CD14-positive monocyte (primary cell): ENCODE measurements around the gene SPCS2. TPM values are rescaled to one million over a fixed set of nuclear protein-coding genes. Genes with fewer than 3 reads are reported as not detected.

Experiments
- DNase-seq, 3 donors: peaks; one replicate each; pipeline ENCODE4 v3.0.0-alpha.2; 2011 to 2022
- H2AFZ ChIP-seq: 2 replicates; pipeline ENCODE4 v1.6.0; 2012; ENCODE audit warnings: mild to moderate bottlenecking, low read depth, low read length, inconsistent platforms; ENCODE audit not compliant: insufficient read depth, poor library complexity, severe bottlenecking
- H3K27ac ChIP-seq, 2 donors: 1 replicate in 1 of 2; 2 replicates in 1 of 2; pipeline ENCODE4 v1.5.1; 2012 to 2013; ENCODE audit warnings: low read length in 2 of 2, control low read depth in 1 of 2, inconsistent platforms in 1 of 2, low read depth in 1 of 2, mild to moderate bottlenecking in 1 of 2
- H3K27me3 ChIP-seq, 2 donors: one replicate each; pipeline versions ENCODE4 v1.6.0 to v1.6.1; 2011 to 2013; ENCODE audit warnings: low read length in 2 of 2; ENCODE audit not compliant: control insufficient read depth in 2 of 2, insufficient read depth in 2 of 2
- H3K36me3 ChIP-seq, 2 donors: replicated peaks in 1 of 2; 1 replicate in 1 of 2; 2 replicates in 1 of 2; pipeline versions ENCODE4 v1.5.1 to v1.6.1; 2012 to 2013; ENCODE audit warnings: low read length in 2 of 2, control low read depth in 1 of 2, inconsistent platforms in 1 of 2, mild to moderate bottlenecking in 1 of 2; ENCODE audit not compliant: insufficient read depth in 2 of 2, control insufficient read depth in 1 of 2
- H3K4me1 ChIP-seq, 2 donors: 1 replicate in 1 of 2; 2 replicates in 1 of 2; pipeline versions ENCODE4 v1.5.1 to v1.6.1; 2012 to 2013; ENCODE audit warnings: low read length in 2 of 2, control low read depth in 1 of 2, inconsistent platforms in 1 of 2, mild to moderate bottlenecking in 1 of 2, moderate library complexity in 1 of 2; ENCODE audit not compliant: insufficient read depth in 2 of 2, control insufficient read depth in 1 of 2
- H3K4me2 ChIP-seq: replicated peaks from 2 replicates; pipeline ENCODE3; 2012; ENCODE audit warnings: low read length, moderate library complexity, mild to moderate bottlenecking; ENCODE audit not compliant: poor library complexity, severe bottlenecking; ENCODE audit errors: extremely low read depth
- H3K4me3 ChIP-seq, 3 experiments: fragments of 200-600 bp in 1 of 3; sonication (generic) in 1 of 3; replicated peaks in 1 of 3; 1 replicate in 2 of 3; 2 replicates in 1 of 3; pipeline ENCODE4 v1.5.1; 2011 to 2013; ENCODE audit warnings: low read length in 3 of 3, mild to moderate bottlenecking in 3 of 3, control low read depth in 2 of 3, low read depth in 2 of 3, inconsistent platforms in 1 of 3, moderate library complexity in 1 of 3
- H3K79me2 ChIP-seq: 2 replicates; pipeline ENCODE4 v1.6.0; 2012; ENCODE audit warnings: mild to moderate bottlenecking, control low read depth, inconsistent platforms, low read length, moderate library complexity; ENCODE audit not compliant: insufficient read depth
- H3K9ac ChIP-seq: 2 replicates; pipeline ENCODE4 v1.6.0; 2017; ENCODE audit warnings: low read length, mild to moderate bottlenecking; ENCODE audit not compliant: insufficient read depth, poor library complexity, severe bottlenecking
- H3K9me3 ChIP-seq, 2 donors: replicated peaks in 1 of 2; 1 replicate in 1 of 2; 2 replicates in 1 of 2; pipeline versions ENCODE4 v1.5.1 to v1.6.1; 2012 to 2013; ENCODE audit warnings: low read length in 2 of 2, control low read depth in 1 of 2; ENCODE audit not compliant: control insufficient read depth in 1 of 2, insufficient read depth in 1 of 2
- H4K20me1 ChIP-seq: 2 replicates; pipeline ENCODE4 v1.6.0; 2012; ENCODE audit warnings: mild to moderate bottlenecking, low read length, control low read depth, moderate library complexity; ENCODE audit not compliant: insufficient read depth
- H3K27ac Mint-ChIP-seq, 7 donors: one replicate each; pipeline ENCODE4 v1.8.0; 2020; ENCODE audit warnings: mild to moderate bottlenecking in 7 of 7, mixed read lengths in 7 of 7, moderate library complexity in 6 of 7, inconsistent platforms in 2 of 7
- H3K27me3 Mint-ChIP-seq, 3 donors: one replicate each; pipeline ENCODE4 v1.8.0; 2021 to 2022; ENCODE audit warnings: low read depth in 3 of 3, mild to moderate bottlenecking in 3 of 3, mixed read lengths in 3 of 3, moderate library complexity in 3 of 3, inconsistent platforms in 1 of 3
- H3K36me3 Mint-ChIP-seq, 2 donors: one replicate each; pipeline ENCODE4 v1.8.0; 2020; ENCODE audit warnings: mixed read lengths in 2 of 2, inconsistent platforms in 1 of 2, mild to moderate bottlenecking in 1 of 2
- H3K4me1 Mint-ChIP-seq: one replicate; pipeline ENCODE4 v1.8.0; 2020; ENCODE audit warnings: mild to moderate bottlenecking, mixed read lengths
- H3K4me3 Mint-ChIP-seq, 2 donors: one replicate each; pipeline ENCODE4 v1.8.0; 2020; ENCODE audit warnings: mild to moderate bottlenecking in 2 of 2, mixed read lengths in 2 of 2, moderate library complexity in 1 of 2
- H3K9me3 Mint-ChIP-seq, 7 donors: one replicate each; pipeline ENCODE4 v1.8.0; 2020 to 2022; ENCODE audit warnings: mixed read lengths in 7 of 7, mild to moderate bottlenecking in 6 of 7, moderate library complexity in 6 of 7, inconsistent platforms in 2 of 7
- CTCF ChIP-seq: fragments of 200-600 bp; IDR thresholded peaks from one replicate; pipeline ENCODE4 v1.8.0; 2022; ENCODE audit warnings: antibody characterized with exemption, mild to moderate bottlenecking
- WGBS: methylation state at CpG from one replicate; pipeline ENCODE4 v1.1.5; 2013; ENCODE audit warnings: missing lambda C conversion rate; ENCODE audit not compliant: insufficient coverage; 5-methylcytosine and 5-hydroxymethylcytosine counted together
- intact Hi-C, 2 donors: fragments of 100-400 bp; cut with micrococcal nuclease; formaldehyde crosslinking; loops; one replicate each; pipeline versions ENCODE4 v1.15.0 to v1.15.1; 2023
- polyA plus RNA-seq, 3 donors: library from polyadenylated mRNA; depleted of rRNA in 1 of 3; unstranded in 2 of 3; stranded (reverse) in 1 of 3; fragments of 300-500 nt in 2 of 3; fragments of >200 nt in 1 of 3; fragmentation: Illumina TruSeq in 2 of 3; gene quantifications; 1 replicate in 2 of 3; 2 replicates in 1 of 3; pipeline ENCODE4 v1.2.3, GENCODE V29; 2012 to 2021

Gene SPCS2
- polyA plus RNA-seq, 3 donors = 12.4 to 185 (median 150) TPM

GRCh38 chr11:75000975-75001354 lies 51.9 kb downstream of the SPCS2 start:
- Histone ChIP-seq H3K27ac (no peak overlapping the region), H3K9ac (no peak overlapping the region), H3K4me2 (no peak overlapping the region), H3K4me3 (no peak overlapping the region), H3K36me3 (peaks cover 38 to 74% of the 10 kb centered on the region in 2 donors), H3K79me2 (no peaks in the 10 kb centered on the region), H3K9me3 (no peaks in the 10 kb centered on the region), H3K4me1 (no peaks in the 10 kb centered on the region), H2AFZ (no peak overlapping the region), H3K27me3 (no peaks in the 10 kb centered on the region), H4K20me1 (no peaks in the 10 kb centered on the region)
- intact Hi-C loops = no loop called here
- no peaks in the 10 kb centered on the region for H3K9me3 Mint-ChIP-seq
- no peak overlapping the region for H3K4me3 Mint-ChIP-seq
- no peak overlapping the region for H3K27ac Mint-ChIP-seq
- H3K36me3 Mint-ChIP-seq = peaks cover 63 to 74% of the 10 kb centered on the region in 2 donors
- no peak for DNase-seq
- WGBS = no CpG with 5 or more reads among the region's 3 CpGs
- no peaks in the 10 kb centered on the region for H3K4me1 Mint-ChIP-seq
- no peaks in the 10 kb centered on the region for H3K27me3 Mint-ChIP-seq
- no peak for TF ChIP-seq CTCF

- Histone ChIP-seq H3K4me2 (no peak overlapping the region), H3K27ac (no peak overlapping the region), H3K9me3 (no peaks in the 10 kb centered on the region), H3K4me3 (no peak overlapping the region), H3K36me3 (peaks cover 40 to 74% of the 10 kb centered on the region in 2 donors), H3K9ac (no peak overlapping the region), H3K4me1 (no peaks in the 10 kb centered on the region), H3K79me2 (no peaks in the 10 kb centered on the region), H3K27me3 (no peaks in the 10 kb centered on the region), H2AFZ (no peak overlapping the region), H4K20me1 (no peaks in the 10 kb centered on the region)
- 97% methylated on average over 3 of the region's 3 CpGs for WGBS
- Mint-ChIP-seq H3K27me3 (no peaks in the 10 kb centered on the region), H3K4me1 (no peaks in the 10 kb centered on the region), H3K9me3 (no peaks in the 10 kb centered on the region), H3K36me3 (peaks cover 63 to 74% of the 10 kb centered on the region in 2 donors), H3K4me3 (no peak overlapping the region), H3K27ac (peak overlapping the region in 1 of 7 donors; percentile 49)
- no peak for TF ChIP-seq CTCF
- no peak for DNase-seq
- intact Hi-C loops = no loop called here
These were observed 52.6 kb downstream of the SPCS2 start for GRCh38 chr11:75001686-75002085.
